Thoracic aorta (tissue), 2 donors: ENCODE results near the gene MFAP3L. TPM values are rescaled to one million over a fixed set of nuclear protein-coding genes. Genes with fewer than 3 reads are reported as not detected.
A peak's percentile ranks its signal among the peaks of the same experiment; 100 is the strongest.

Experiments used
- ATAC-seq: fragments of 150-250 bp; one replicate; pipeline ENCODE4 v1.8.0; 2017; ENCODE audit warnings: low read depth; ENCODE audit not compliant: insufficient number of reproducible peaks, low FRiP score
- DNase-seq: peaks from one replicate; pipeline ENCODE4 v3.0.0-alpha.2; 2020; ENCODE audit warnings: low spot score
- H3K27ac ChIP-seq, 2 donors: fragments of 200-600 bp; sonication (generic); 1 replicate in 1 of 2; 2 replicates in 1 of 2; pipeline ENCODE4 v1.5.1; 2016; ENCODE audit warnings: mild to moderate bottlenecking in 2 of 2, moderate library complexity in 2 of 2
- H3K27me3 ChIP-seq: fragments of 200-600 bp; sonication (generic); replicated peaks from 2 replicates; pipeline ENCODE4 v1.6.0; 2016; ENCODE audit warnings: mild to moderate bottlenecking; ENCODE audit not compliant: insufficient read depth
- H3K36me3 ChIP-seq: fragments of 200-600 bp; sonication (generic); one replicate; pipeline ENCODE4 v1.5.1; 2016
- H3K4me1 ChIP-seq, 2 donors: fragments of 200-600 bp; sonication (generic); 1 replicate in 1 of 2; 2 replicates in 1 of 2; pipeline versions ENCODE4 v1.5.1 to v1.6.0; 2016; ENCODE audit warnings: low read depth in 2 of 2, mild to moderate bottlenecking in 1 of 2; ENCODE audit not compliant: control insufficient read depth in 1 of 2
- H3K4me3 ChIP-seq: fragments of 200-600 bp; sonication (generic); 2 replicates; pipeline ENCODE4 v1.5.1; 2016; ENCODE audit warnings: mild to moderate bottlenecking
- H3K9me3 ChIP-seq: fragments of 200-600 bp; sonication (generic); 2 replicates; pipeline ENCODE4 v1.5.1; 2016
- total RNA-seq, 2 donors: library from RNA; depleted of rRNA; stranded (reverse); fragments of >200 nt; gene quantifications; one replicate each; pipeline versions ENCODE4 v1.1.0 to v1.2.3, GENCODE V29; 2016
- TF ChIP-seq, protein P1 (sequence below): fragments of 200-600 bp; sonication (generic); IDR thresholded peaks from one replicate; pipeline ENCODE4 v1.5.1; 2019; ENCODE audit warnings: antibody characterized with exemption

The MFAP3L gene
- total RNA-seq, 2 donors from 2014 or later: 11.4 to 15.2 TPM

DNA sequence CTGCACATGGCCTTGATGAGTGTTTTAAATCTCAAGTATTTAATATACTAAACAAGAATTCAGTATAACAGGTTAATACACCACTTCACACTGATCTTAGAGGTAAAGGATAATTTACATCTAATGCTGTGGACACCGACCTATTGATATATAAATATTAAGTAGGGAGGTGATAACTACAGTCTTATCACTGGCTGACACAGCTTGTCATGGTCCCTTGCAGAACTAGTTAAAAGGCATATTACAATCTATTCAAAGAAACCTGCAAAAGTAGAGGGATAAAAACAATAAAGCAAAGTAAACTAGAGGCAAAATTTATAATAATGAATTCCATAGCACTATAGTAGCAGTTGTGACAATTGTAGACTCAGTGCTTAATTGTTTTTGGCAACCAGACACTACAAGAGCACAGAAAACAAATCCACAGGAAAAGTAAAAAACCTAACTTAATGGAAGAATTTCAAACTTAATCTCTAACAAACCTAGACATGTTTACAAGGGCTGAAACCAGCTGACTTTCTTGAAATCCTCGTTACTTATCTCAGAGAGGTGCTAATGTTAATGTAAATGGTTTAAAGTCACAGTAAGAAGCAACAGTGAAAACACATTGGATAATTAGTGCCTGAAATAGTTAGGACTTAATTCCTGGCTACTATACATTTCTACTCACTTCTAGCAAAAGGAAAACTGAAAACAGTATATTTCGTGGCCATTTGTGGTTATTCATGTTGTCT lies 25.0 kb downstream of the MFAP3L start:
- ATAC-seq: no peak
- Histone ChIP-seq H3K27me3 (no peaks in the 10 kb centered on the region), H3K4me3 (no peak overlapping the region), H3K4me1 (peaks cover 16 to 49% of the 10 kb centered on the region in 2 donors), H3K9me3 (no peaks in the 10 kb centered on the region), H3K27ac (peak overlapping the region in 1 of 2 donors; percentile 10), H3K36me3 (no peaks in the 10 kb centered on the region)
- TF ChIP-seq, protein P1, sequence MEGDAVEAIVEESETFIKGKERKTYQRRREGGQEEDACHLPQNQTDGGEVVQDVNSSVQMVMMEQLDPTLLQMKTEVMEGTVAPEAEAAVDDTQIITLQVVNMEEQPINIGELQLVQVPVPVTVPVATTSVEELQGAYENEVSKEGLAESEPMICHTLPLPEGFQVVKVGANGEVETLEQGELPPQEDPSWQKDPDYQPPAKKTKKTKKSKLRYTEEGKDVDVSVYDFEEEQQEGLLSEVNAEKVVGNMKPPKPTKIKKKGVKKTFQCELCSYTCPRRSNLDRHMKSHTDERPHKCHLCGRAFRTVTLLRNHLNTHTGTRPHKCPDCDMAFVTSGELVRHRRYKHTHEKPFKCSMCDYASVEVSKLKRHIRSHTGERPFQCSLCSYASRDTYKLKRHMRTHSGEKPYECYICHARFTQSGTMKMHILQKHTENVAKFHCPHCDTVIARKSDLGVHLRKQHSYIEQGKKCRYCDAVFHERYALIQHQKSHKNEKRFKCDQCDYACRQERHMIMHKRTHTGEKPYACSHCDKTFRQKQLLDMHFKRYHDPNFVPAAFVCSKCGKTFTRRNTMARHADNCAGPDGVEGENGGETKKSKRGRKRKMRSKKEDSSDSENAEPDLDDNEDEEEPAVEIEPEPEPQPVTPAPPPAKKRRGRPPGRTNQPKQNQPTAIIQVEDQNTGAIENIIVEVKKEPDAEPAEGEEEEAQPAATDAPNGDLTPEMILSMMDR: no peak
- no peak for DNase-seq

DNA sequence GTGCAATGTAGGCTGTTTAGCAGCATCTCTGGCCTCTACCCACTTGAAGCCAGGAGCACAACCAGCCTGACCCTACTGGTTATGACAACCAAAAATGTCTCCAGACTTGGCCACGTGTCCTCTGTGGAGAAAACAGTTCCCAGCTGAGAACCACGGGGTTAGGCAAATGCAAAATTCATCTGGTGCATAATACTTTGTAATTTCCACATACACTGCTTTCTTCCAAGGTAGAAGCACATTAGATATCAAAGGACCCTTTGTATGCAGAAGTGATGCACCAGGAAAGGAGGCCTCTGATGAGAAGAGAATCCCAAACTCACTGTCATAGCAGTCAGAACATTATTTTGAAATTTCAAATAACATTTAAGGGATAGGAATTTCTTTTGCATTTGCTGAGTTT lies 26.3 kb downstream of the MFAP3L start:
- Histone ChIP-seq H3K4me1 (peaks cover 10 to 37% of the 10 kb centered on the region in 2 donors), H3K27me3 (no peaks in the 10 kb centered on the region), H3K9me3 (no peaks in the 10 kb centered on the region), H3K4me3 (no peak overlapping the region), H3K27ac (no peak overlapping the region), H3K36me3 (no peaks in the 10 kb centered on the region)
- DNase-seq: no peak
- TF ChIP-seq, protein P1: no peak
- no peak for ATAC-seq

DNA sequence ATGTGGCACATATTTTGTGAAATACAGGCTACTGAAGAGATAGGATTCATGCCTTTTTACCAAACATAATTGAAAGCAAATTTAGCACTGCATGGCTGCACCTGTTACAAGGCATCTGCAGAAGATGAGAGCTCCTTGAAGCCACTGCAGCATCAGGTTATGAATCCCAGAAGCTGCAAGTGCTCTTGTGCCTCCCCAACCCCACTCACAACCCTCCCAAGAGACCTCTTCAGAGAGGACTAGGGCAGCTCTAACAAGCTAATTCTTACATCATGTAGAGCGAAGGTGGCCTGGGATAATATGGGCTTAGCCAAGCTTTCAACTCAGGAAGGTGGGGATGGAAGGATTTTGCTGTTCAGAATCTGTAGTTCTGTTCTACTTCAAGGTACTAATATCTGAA lies 27.2 kb downstream of the MFAP3L start:
- TF ChIP-seq, protein P1: no peak
- ATAC-seq (no peak), DNase-seq (no peak)
- Histone ChIP-seq H3K36me3 (no peaks in the 10 kb centered on the region), H3K4me1 (peaks cover 7 to 28% of the 10 kb centered on the region in 2 donors), H3K27me3 (no peaks in the 10 kb centered on the region), H3K4me3 (no peak overlapping the region), H3K9me3 (no peaks in the 10 kb centered on the region), H3K27ac (no peak overlapping the region)

DNA sequence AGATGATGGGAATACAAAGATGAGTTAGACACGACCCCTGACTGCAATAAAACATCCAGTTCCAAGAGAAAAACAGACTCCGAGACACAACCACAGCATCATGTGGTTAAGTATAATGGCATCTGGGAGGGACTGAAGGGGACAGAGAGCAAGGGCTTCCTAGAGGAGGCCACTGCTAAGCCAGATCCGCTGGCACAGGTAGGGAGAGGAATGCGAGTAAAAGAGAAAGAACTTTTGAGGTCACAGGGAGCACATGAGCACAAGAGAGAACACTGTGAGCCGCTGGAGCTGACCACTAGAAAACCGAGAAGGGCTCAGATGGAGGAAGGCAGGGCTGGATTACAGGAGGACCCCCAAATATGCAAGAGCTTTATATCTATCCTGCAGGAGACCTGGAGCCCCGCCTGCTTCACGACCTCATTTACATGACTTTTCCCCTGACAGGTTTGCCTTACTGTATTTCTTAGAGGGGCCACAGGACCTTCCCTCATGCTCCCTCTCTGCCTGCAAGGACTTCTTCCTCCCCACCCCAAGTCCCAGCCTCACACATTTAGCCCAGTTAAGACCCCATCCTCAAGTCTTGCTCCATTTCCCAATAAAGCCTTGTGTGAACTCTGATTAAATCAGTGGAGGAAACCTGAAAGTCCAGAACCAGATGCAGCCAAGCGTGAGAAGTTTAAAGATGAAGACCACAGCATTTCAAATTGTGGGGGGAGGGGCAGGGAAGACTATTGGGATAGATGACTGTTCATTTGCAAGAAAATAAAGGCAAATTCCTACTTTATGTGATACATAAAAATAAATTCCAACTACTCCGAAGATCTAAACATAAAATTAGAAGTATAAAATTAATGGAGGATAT lies 29.6 kb downstream of the MFAP3L start:
- ATAC-seq (no peak), DNase-seq (no peak)
- H3K27me3 ChIP-seq: no peaks in the 10 kb centered on the region
- H3K4me1 ChIP-seq: peaks cover 3 to 8% of the 10 kb centered on the region in 2 donors
- TF ChIP-seq, protein P1: no peak
- H3K4me3 ChIP-seq: no peak overlapping the region
- H3K27ac ChIP-seq: no peak overlapping the region
- no peaks in the 10 kb centered on the region for H3K36me3 ChIP-seq
- no peaks in the 10 kb centered on the region for H3K9me3 ChIP-seq

GRCh38 chr4:169993531-169993930 lies 32.7 kb downstream of the MFAP3L start:
- TF ChIP-seq, protein P1: no peak
- Histone ChIP-seq H3K4me3 (no peak overlapping the region), H3K27me3 (no peaks in the 10 kb centered on the region), H3K36me3 (no peaks in the 10 kb centered on the region), H3K9me3 (no peaks in the 10 kb centered on the region), H3K4me1 (peaks cover 0 to 2% of the 10 kb centered on the region in 2 donors), H3K27ac (no peak overlapping the region)
- DNase-seq (no peak), ATAC-seq (no peak)
